HL-60 (cell line): ENCODE measurements around the gene DUSP2.
A peak's percentile ranks its signal among the peaks of the same experiment; 100 is the strongest.

Experiments used
- DNase-seq, 2 experiments: peaks; one replicate each; pipeline ENCODE4 v3.0.0-alpha.2; 2010 to 2020; ENCODE audit warnings: low read depth in 1 of 2, low spot score in 1 of 2
- H3K27ac ChIP-seq: fragments of 250-450 bp; sonication (Bioruptor Pico); replicated peaks from 2 replicates; pipeline ENCODE4 v1.5.1; 2020; ENCODE audit warnings: mild to moderate bottlenecking, moderate library complexity
- H3K27me3 ChIP-seq: fragments of 250-450 bp; sonication (Bioruptor Pico); 2 replicates; pipeline ENCODE4 v1.5.1; 2021; ENCODE audit warnings: mild to moderate bottlenecking, moderate library complexity; ENCODE audit not compliant: insufficient read depth, poor library complexity, severe bottlenecking
- H3K4me3 ChIP-seq: replicated peaks from 2 replicates; pipeline ENCODE4 v1.5.1; 2011; ENCODE audit warnings: mild to moderate bottlenecking, control low read depth, low read length; ENCODE audit not compliant: insufficient read depth
- GABPA ChIP-seq: IDR thresholded peaks from 2 replicates; pipeline ENCODE4 v1.6.1; 2012; ENCODE audit warnings: low read depth
- POLR2AphosphoS5 ChIP-seq: IDR thresholded peaks from 2 replicates; pipeline ENCODE4 v1.6.1; 2012; ENCODE audit warnings: low read depth
- SPI1 ChIP-seq: IDR thresholded peaks from 2 replicates; pipeline ENCODE4 v1.6.1; 2012; ENCODE audit warnings: low read depth, mild to moderate bottlenecking, borderline replicate concordance
- TF ChIP-seq, protein P1 (sequence below): IDR thresholded peaks from one replicate; pipeline ENCODE4 v1.5.1; 2011; ENCODE audit warnings: low read length, control low read depth, inconsistent platforms; ENCODE audit not compliant: insufficient read depth
- TF ChIP-seq, protein P2 (sequence below): IDR thresholded peaks from 2 replicates; pipeline ENCODE4 v1.6.1; 2012; ENCODE audit warnings: low read depth; ENCODE audit not compliant: insufficient replicate concordance

The DUSP2 gene

DNA sequence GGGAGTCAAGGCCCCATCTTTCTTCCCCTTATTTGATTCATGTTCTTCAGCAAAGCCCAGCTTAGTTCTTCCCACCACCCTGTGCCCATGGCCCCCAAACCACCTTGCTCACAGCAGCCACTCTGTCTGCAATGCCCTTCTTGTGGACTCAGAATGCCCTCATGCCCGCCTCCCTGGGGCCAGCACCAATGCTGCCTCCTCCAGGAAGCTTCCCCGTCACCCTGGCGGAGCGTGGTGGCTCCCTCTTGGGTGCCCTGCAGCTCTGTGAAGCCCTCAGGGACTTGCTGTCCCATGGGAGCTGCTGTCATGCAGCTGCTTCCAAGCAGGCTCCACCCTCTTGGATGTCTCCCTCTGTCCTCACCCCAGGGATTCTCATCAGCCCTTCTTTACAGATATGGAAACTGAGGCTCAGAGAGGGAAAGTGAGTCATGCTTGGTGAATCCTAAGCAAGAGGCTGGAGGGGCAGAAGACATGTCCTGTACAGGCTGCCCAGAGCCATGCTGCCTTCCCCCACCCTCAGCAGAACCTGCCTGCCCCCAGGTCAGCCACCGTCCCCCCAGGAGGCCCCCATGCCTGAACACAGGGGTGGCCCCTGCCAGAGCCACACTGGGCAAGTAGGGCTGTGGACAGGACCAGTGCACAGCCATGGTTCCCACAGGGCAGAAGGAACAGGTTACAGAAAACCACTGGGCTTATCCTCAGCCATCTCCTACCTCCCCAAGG lies 11.8 kb upstream of the DUSP2 start:
- no peaks in the 10 kb centered on the region for H3K27me3 ChIP-seq
- DNase-seq = no peak
- no peak overlapping the region for H3K4me3 ChIP-seq
- peak overlapping the region; percentile 32 for H3K27ac ChIP-seq
- TF ChIP-seq, protein P1, sequence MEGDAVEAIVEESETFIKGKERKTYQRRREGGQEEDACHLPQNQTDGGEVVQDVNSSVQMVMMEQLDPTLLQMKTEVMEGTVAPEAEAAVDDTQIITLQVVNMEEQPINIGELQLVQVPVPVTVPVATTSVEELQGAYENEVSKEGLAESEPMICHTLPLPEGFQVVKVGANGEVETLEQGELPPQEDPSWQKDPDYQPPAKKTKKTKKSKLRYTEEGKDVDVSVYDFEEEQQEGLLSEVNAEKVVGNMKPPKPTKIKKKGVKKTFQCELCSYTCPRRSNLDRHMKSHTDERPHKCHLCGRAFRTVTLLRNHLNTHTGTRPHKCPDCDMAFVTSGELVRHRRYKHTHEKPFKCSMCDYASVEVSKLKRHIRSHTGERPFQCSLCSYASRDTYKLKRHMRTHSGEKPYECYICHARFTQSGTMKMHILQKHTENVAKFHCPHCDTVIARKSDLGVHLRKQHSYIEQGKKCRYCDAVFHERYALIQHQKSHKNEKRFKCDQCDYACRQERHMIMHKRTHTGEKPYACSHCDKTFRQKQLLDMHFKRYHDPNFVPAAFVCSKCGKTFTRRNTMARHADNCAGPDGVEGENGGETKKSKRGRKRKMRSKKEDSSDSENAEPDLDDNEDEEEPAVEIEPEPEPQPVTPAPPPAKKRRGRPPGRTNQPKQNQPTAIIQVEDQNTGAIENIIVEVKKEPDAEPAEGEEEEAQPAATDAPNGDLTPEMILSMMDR = no peak
- TF ChIP-seq, protein P2, sequence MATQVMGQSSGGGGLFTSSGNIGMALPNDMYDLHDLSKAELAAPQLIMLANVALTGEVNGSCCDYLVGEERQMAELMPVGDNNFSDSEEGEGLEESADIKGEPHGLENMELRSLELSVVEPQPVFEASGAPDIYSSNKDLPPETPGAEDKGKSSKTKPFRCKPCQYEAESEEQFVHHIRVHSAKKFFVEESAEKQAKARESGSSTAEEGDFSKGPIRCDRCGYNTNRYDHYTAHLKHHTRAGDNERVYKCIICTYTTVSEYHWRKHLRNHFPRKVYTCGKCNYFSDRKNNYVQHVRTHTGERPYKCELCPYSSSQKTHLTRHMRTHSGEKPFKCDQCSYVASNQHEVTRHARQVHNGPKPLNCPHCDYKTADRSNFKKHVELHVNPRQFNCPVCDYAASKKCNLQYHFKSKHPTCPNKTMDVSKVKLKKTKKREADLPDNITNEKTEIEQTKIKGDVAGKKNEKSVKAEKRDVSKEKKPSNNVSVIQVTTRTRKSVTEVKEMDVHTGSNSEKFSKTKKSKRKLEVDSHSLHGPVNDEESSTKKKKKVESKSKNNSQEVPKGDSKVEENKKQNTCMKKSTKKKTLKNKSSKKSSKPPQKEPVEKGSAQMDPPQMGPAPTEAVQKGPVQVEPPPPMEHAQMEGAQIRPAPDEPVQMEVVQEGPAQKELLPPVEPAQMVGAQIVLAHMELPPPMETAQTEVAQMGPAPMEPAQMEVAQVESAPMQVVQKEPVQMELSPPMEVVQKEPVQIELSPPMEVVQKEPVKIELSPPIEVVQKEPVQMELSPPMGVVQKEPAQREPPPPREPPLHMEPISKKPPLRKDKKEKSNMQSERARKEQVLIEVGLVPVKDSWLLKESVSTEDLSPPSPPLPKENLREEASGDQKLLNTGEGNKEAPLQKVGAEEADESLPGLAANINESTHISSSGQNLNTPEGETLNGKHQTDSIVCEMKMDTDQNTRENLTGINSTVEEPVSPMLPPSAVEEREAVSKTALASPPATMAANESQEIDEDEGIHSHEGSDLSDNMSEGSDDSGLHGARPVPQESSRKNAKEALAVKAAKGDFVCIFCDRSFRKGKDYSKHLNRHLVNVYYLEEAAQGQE = no peak
- no peak for TF ChIP-seq SPI1
- no peak for TF ChIP-seq GABPA
- TF ChIP-seq POLR2AphosphoS5 = no peak

DNA sequence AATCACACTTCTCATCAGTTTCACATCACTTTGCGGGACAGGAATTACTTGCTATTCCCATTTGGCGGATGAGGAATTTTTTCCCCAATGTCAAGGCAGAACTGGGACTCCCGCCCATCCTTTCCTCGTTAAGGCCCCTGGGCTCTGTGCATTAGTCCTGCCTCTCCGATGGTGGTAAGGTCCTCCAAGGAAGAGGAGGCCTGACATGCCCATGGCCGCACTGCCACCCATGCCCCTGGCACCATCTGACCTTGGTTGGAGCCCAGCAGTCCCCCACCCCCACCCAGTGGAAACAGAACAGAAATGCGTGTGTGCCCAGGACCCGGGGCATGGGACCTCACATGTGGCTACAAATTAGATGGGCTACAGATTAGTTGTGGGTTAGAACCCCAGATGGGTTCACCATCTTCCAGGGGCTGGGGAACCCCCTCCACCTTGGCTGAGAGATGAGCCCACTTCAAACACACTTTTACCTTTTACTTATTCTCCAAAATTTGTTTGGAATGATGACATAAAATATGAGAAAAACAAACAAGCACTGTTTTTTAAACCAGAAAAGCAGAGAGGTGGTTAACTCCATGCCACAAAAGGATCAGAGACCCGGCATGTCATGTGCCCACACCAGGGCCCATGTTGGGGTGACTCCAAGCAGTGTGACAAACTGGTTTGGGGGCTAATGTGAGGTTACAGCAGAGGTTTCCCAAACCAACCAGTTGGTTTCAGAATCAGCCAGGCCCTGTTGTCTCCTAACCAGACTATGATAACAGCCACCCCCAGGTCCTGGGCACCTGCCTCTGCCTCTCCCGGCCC lies 11.0 kb upstream of the DUSP2 start:
- Histone ChIP-seq H3K27me3 (no peaks in the 10 kb centered on the region), H3K4me3 (no peak overlapping the region), H3K27ac (no peak overlapping the region)
- DNase-seq = no peak
- TF ChIP-seq POLR2AphosphoS5 = no peak
- TF ChIP-seq GABPA = no peak
- TF ChIP-seq, protein P1 = no peak
- no peak for TF ChIP-seq SPI1
- TF ChIP-seq, protein P2 = no peak

DNA sequence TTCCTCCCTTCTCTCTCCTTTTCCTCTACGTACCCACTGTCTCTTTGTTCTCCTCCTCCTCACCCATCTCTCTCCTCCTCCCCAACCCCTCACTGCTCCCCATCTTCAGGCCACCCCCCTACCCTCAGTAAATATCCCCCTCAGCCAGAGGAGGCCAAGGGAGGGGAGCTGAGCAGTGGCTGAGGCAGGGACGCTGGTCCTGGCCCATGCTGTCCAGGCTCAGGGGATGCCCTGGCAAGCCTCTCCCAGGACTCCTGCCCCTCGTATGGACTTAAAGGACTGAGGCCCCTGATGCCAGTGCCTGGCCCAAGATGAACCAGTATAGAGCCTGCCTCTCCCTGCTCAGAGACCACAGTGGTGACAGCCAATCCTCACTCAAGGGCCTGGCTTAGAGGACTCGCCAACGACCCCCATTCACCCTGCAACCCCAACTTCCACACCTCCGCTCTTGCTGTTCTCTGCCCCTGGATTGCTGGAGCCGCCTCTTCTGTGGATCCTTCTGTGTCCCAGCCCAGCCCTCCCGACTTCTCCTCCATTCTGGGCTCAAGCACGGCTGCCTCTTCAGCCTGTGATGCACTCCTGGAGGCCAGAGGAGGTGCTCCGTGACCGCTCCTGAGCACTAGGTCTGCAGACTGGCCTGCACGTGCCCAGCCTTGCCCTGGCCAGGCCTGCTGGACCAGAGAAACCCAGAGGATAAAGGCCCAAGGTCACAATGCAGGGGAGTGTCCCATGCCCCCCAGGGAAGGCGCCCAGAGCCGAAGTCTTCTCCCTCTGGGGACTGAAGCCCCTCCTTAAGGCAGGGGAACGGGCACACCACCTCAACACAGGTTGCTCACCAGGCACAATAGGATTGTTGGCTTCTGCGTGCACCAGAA lies 9.5 kb upstream of the DUSP2 start:
- DNase-seq = no peak
- no peaks in the 10 kb centered on the region for H3K27me3 ChIP-seq
- TF ChIP-seq SPI1 = no peak
- TF ChIP-seq POLR2AphosphoS5 = no peak
- TF ChIP-seq, protein P1 = no peak
- TF ChIP-seq, protein P2 = no peak
- no peak for TF ChIP-seq GABPA
- H3K4me3 ChIP-seq = no peak overlapping the region
- no peak overlapping the region for H3K27ac ChIP-seq
